ENCODE measurements around the gene LPAR3.
A peak's percentile ranks its signal among the peaks of the same experiment; 100 is the strongest.

The LPAR3 gene

DNA sequence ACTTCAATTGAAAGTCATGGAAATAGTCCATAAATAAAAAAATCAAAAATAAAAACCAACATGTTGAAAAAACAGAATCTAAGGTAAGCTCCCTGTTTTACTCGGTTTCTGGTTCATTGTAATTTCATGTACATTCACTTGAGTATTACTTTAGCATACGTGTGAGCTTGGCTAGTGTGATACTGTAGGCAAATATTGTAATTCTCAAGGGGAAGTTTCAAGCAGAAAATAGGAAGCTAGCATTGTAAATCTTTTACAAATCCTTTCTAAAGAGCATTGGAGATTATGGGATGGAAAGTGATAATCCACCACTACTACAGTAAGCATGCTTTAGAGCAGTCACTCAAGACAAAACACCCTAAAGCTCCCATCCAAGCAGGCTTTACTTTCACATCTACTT is 3.3 kb upstream of the LPAR3 start:
- Histone ChIP-seq H3K27me3 (replicated peaks; ENCODE audit: control insufficient read depth, insufficient read depth, low read length) (peaks cover 34% of the 10 kb centered on the region), H3K36me3 (ENCODE audit: control insufficient read depth, insufficient read depth, low read length, severe bottlenecking) (no peaks in the 10 kb centered on the region), H3K4me3 (ENCODE audit: low read length) (no peak overlapping the region), H3K9me3 (ENCODE audit: control insufficient read depth, low read length) (no peaks in the 10 kb centered on the region), H3K4me1 (ENCODE audit: control insufficient read depth, insufficient read depth, low read length) (peaks cover 6% of the 10 kb centered on the region), H3K9ac (ENCODE audit: low read length) (no peak overlapping the region)
- no peak for DNase-seq (ENCODE audit: low read depth)

DNA sequence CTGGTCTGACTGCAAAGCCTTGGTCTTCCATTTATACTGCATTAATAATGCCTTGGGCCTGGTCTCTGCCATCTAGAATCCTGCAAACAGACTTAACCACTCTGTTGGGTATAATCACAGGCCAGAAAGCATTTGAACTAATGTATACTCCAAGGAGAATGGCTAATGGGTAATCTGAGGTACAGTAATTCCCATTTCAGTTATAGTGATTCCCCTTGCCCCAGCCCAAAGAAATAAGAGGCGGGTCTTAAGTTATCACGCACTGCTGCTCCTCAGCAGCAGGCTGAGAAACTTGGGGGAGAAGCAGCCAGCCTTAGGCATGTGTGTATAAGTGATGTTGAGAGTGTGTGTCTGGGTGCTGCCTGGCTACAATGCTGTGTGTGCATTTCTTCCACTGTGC is 2.4 kb downstream of the LPAR3 start:
- H3K36me3 ChIP-seq (ENCODE audit: control insufficient read depth, insufficient read depth, low read length, severe bottlenecking), result no peaks in the 10 kb centered on the region
- H3K4me3 ChIP-seq (ENCODE audit: low read length), result no peak overlapping the region
- peaks cover 26% of the 10 kb centered on the region for H3K27me3 ChIP-seq (replicated peaks; ENCODE audit: control insufficient read depth, insufficient read depth, low read length)
- H3K9ac ChIP-seq (ENCODE audit: low read length), result no peak overlapping the region
- H3K4me1 ChIP-seq (ENCODE audit: control insufficient read depth, insufficient read depth, low read length), result peaks cover 11% of the 10 kb centered on the region
- DNase-seq (ENCODE audit: low read depth), result no peak
- H3K9me3 ChIP-seq (ENCODE audit: control insufficient read depth, low read length), result no peaks in the 10 kb centered on the region

DNA sequence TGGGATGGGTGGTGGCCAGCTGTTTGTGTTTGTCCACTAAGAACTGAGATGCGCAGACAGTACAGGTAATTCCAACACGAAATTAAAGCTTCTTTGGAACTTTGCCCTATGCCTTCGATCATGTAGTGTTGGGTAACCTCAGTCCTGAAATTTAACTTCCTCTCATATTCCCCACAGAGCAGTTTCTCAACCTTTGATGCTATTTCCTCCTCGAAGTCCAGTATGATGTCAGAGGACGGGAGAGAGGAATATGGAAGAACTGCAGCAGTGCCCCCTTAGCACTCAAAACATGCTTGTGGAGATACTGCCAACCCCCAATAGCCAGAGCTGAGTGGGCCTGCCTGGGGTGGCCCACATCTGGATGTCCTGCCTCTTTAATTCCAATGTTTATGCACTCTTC is 3.6 kb downstream of the LPAR3 start:
- Histone ChIP-seq H3K4me3 (ENCODE audit: low read length) (no peak overlapping the region), H3K9ac (ENCODE audit: low read length) (no peak overlapping the region), H3K36me3 (ENCODE audit: control insufficient read depth, insufficient read depth, low read length, severe bottlenecking) (no peaks in the 10 kb centered on the region), H3K4me1 (ENCODE audit: control insufficient read depth, insufficient read depth, low read length) (peaks cover 15% of the 10 kb centered on the region), H3K9me3 (ENCODE audit: control insufficient read depth, low read length) (no peaks in the 10 kb centered on the region), H3K27me3 (replicated peaks; ENCODE audit: control insufficient read depth, insufficient read depth, low read length) (peaks cover 17% of the 10 kb centered on the region)
- no peak for DNase-seq (ENCODE audit: low read depth)

DNA sequence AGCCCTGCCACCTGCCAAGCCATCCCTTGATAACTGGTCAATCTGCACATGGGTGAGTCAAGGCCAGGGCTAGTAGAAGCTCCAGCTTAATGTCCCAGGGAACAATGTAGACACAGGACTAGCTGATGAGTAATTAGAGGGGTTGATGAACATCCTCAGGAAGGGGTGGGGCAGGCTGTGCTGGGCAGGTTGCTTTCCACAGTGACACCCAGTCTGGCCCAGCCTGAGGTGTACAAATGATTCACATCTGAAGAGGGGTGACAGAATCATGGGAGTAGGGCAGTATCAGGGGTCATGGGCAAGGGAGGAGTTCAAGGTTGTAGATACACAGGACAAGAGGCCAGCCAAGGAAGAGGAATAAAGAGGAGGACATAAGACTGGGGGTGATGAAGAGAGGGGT is 4.3 kb downstream of the LPAR3 start:
- Histone ChIP-seq H3K27me3 (replicated peaks; ENCODE audit: control insufficient read depth, insufficient read depth, low read length) (peaks cover 11% of the 10 kb centered on the region), H3K36me3 (ENCODE audit: control insufficient read depth, insufficient read depth, low read length, severe bottlenecking) (no peaks in the 10 kb centered on the region), H3K4me3 (ENCODE audit: low read length) (no peak overlapping the region), H3K4me1 (ENCODE audit: control insufficient read depth, insufficient read depth, low read length) (peaks cover 15% of the 10 kb centered on the region), H3K9me3 (ENCODE audit: control insufficient read depth, low read length) (no peaks in the 10 kb centered on the region), H3K9ac (ENCODE audit: low read length) (no peak overlapping the region)
- DNase-seq (ENCODE audit: low read depth), result no peak

DNA sequence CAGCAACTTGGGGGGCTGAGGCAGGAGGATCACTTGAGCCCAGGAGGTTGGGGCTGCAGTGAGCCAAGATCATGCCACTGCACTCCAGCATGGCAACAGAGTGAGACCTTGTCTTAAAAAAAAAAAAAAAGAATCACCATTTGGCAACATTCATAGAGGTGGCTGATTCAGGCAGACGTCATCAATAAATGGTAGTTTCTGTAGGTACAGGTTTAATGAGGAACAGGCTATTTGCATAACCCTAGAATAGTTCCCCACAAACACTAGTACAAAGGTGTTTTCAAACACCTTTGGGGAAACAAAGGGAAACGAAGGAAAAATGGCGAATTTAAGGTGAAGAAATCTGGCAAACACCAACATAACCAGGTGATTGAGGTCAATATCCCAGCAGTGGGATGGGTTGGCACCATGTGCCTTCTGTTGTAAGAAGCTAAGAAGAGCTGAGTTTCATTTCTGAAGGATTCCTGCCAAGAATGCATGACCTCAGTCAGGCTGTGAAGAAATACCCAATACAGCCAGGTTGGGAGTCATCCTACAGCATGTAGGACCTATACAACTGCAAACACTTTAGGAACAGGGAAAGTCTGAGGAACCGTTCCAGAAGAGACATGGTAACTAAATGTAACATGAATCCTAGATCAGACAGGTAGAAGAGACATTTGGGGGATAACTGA is 5.6 kb downstream of the LPAR3 start:
- Histone ChIP-seq H3K9ac (ENCODE audit: low read length) (no peak overlapping the region), H3K27me3 (replicated peaks; ENCODE audit: control insufficient read depth, insufficient read depth, low read length) (peaks cover 4% of the 10 kb centered on the region), H3K9me3 (ENCODE audit: control insufficient read depth, low read length) (no peaks in the 10 kb centered on the region), H3K36me3 (ENCODE audit: control insufficient read depth, insufficient read depth, low read length, severe bottlenecking) (no peaks in the 10 kb centered on the region), H3K4me3 (ENCODE audit: low read length) (no peak overlapping the region), H3K4me1 (ENCODE audit: control insufficient read depth, insufficient read depth, low read length) (peaks cover 12% of the 10 kb centered on the region)
- DNase-seq (ENCODE audit: low read depth), result peak; percentile 63

DNA sequence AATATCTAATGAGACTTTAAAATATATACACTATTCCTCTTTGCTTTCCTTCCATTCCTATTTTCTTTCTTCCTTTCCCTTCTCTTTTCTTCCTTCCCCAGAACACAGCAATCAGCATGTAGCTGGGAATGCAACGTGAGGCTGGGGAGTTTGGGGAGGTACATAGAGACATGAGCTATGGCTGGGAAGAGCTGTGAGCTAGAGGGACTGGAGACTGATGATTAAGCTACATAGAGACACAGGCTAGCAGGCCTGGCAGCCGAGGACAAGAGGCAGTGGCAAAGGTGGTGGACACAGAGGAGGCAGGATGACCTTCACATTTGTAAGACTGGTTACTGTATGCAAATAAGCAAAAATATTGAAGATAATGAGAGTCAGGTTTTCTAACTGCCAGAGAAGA is 7.5 kb downstream of the LPAR3 start:
- Histone ChIP-seq H3K9ac (ENCODE audit: low read length) (no peak overlapping the region), H3K4me3 (ENCODE audit: low read length) (no peak overlapping the region)

DNA sequence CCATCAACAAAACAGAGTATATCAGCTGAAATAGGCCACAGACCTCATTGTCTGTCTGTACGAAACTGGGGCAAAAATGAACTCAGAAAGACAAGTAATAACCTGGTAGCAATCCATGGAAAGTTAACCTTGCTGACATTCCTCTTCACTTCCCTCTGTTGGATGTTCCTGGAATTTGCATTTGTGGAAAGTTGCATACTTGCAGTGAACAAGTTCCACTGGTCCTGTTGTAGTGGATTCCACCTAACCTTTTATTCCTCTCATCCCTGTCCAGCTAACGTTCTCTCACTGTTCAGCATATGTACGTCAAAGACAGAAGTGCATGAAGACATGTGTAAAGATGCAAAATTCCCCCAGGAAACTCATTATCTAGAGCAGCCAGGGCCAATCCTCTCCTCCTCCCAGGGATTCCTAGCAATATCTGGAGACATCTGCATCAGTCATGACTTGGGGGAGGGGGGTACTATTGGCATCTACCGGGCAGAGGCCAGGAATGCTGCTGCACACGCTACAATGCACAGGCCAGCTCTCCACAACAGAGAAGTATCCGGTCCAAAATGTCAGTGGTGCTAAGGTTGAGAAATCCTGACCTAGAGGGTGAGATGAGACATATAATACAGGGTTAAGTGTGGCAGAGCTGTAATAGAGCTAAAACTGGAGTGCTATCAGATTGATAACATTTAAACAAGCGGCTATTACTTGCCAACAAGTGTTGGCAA is 8.2 kb downstream of the LPAR3 start:
- Histone ChIP-seq H3K9me3 (ENCODE audit: control insufficient read depth, low read length) (no peaks in the 10 kb centered on the region), H3K27me3 (replicated peaks; ENCODE audit: control insufficient read depth, insufficient read depth, low read length) (no peaks in the 10 kb centered on the region), H3K4me3 (ENCODE audit: low read length) (no peak overlapping the region), H3K36me3 (ENCODE audit: control insufficient read depth, insufficient read depth, low read length, severe bottlenecking) (no peaks in the 10 kb centered on the region), H3K4me1 (ENCODE audit: control insufficient read depth, insufficient read depth, low read length) (peaks cover 10% of the 10 kb centered on the region), H3K9ac (ENCODE audit: low read length) (no peak overlapping the region)
- peak; percentile 39 for DNase-seq (ENCODE audit: low read depth)

More for the DNA sequence above, 7.5 kb downstream of the LPAR3 start:
- H3K4me1 ChIP-seq (ENCODE audit: control insufficient read depth, insufficient read depth, low read length), result peaks cover 10% of the 10 kb centered on the region
- no peaks in the 10 kb centered on the region for H3K27me3 ChIP-seq (replicated peaks; ENCODE audit: control insufficient read depth, insufficient read depth, low read length)
- H3K36me3 ChIP-seq (ENCODE audit: control insufficient read depth, insufficient read depth, low read length, severe bottlenecking), result no peaks in the 10 kb centered on the region
- no peaks in the 10 kb centered on the region for H3K9me3 ChIP-seq (ENCODE audit: control insufficient read depth, low read length)
- no peak for DNase-seq (ENCODE audit: low read depth)

DNA sequence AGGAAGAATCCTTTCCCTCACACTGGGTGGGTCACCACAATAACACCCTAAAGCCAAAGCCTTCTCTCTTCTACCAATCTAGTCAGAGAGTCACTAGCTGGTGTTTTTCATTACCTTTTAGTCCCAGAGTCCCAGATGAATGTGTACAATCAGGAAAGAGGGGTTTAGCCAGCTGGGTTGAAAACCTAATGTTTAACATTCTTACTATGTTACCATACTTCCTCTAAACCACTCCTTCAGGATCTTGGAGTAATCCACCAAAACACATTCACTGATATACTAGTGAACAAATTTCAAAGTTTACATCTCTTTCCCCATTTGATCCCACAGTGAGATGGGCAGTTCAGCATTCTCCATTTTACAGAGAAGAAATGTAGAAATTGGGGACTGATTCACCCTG is 9.7 kb downstream of the LPAR3 start:
- peaks cover 4% of the 10 kb centered on the region for H3K4me1 ChIP-seq (ENCODE audit: control insufficient read depth, insufficient read depth, low read length)
- H3K9me3 ChIP-seq (ENCODE audit: control insufficient read depth, low read length), result no peaks in the 10 kb centered on the region
- H3K9ac ChIP-seq (ENCODE audit: low read length), result no peak overlapping the region
- H3K4me3 ChIP-seq (ENCODE audit: low read length), result no peak overlapping the region
- H3K36me3 ChIP-seq (ENCODE audit: control insufficient read depth, insufficient read depth, low read length, severe bottlenecking), result no peaks in the 10 kb centered on the region
- no peaks in the 10 kb centered on the region for H3K27me3 ChIP-seq (replicated peaks; ENCODE audit: control insufficient read depth, insufficient read depth, low read length)
- peak; percentile 52 for DNase-seq (ENCODE audit: low read depth)

DNA sequence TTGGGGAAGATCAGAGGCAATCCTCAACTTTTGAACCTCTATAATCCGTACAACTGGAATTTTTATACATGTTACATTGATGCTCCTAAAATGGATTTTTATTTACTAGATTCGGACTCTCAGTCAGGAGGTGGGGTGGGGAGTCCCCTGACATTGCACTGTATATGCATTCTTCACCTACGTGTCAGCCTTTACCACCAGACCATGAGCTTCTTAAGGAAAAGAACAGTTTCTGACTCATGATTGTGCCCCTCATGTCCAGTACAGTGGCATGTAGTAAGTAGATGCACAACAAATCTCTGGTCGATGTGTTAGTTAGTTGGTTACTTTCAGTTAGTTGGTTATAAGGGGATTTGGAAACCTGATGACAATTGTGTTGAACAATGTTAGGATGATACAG is 15.4 kb downstream of the LPAR3 start:
- Histone ChIP-seq H3K9me3 (ENCODE audit: control insufficient read depth, low read length) (no peaks in the 10 kb centered on the region), H3K4me3 (ENCODE audit: low read length) (no peak overlapping the region), H3K27me3 (replicated peaks; ENCODE audit: control insufficient read depth, insufficient read depth, low read length) (peaks cover 8% of the 10 kb centered on the region), H3K4me1 (ENCODE audit: control insufficient read depth, insufficient read depth, low read length) (no peaks in the 10 kb centered on the region), H3K36me3 (ENCODE audit: control insufficient read depth, insufficient read depth, low read length, severe bottlenecking) (no peaks in the 10 kb centered on the region), H3K9ac (ENCODE audit: low read length) (no peak overlapping the region)
- peak; percentile 26 for DNase-seq (ENCODE audit: low read depth)

DNA sequence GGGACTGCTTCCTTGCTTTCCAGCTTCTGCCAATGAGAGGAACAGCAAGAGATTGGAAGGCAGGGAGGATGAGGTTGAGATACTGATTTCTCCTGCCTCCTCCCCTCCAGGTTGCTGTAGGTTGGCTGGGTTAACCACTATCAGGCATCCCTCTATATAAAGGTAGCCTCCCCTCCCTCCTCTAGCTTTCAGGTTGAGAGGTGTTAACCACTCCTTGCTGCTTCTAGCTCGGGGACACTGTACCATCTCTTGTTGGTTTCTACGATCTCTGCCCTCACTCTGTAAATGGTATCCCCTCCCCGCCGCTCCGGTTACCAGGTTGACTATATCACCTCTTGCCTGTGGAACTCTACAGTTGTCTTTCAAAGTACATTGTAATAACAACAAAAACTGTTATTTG is 16.7 kb downstream of the LPAR3 start:
- no peak for DNase-seq (ENCODE audit: low read depth)
- no peaks in the 10 kb centered on the region for H3K36me3 ChIP-seq (ENCODE audit: control insufficient read depth, insufficient read depth, low read length, severe bottlenecking)

DNA sequence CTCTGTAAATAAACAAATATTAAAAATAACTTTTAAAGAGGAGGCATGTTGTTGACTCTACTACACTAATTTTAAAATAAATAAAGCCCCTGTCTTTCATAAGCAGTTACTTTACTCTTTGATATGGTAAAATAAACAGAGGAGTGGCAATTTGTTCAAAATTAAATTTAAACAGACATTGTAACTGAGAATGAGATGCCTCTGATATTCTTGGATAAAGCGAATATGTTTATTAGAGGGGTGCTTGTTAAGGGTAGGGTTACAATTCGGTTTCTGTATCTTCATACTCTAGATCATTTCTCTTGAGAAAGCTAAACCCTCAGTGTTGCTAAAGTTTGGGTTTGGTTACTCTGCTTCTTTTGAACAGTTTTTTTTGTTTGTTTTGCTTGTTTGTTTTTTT is 19.6 kb downstream of the LPAR3 start:
- DNase-seq (ENCODE audit: low read depth), result no peak
- Histone ChIP-seq H3K9me3 (ENCODE audit: control insufficient read depth, low read length) (no peaks in the 10 kb centered on the region), H3K4me1 (ENCODE audit: control insufficient read depth, insufficient read depth, low read length) (no peaks in the 10 kb centered on the region), H3K4me3 (ENCODE audit: low read length) (no peak overlapping the region), H3K9ac (ENCODE audit: low read length) (no peak overlapping the region), H3K27me3 (replicated peaks; ENCODE audit: control insufficient read depth, insufficient read depth, low read length) (peaks cover 8% of the 10 kb centered on the region), H3K36me3 (ENCODE audit: control insufficient read depth, insufficient read depth, low read length, severe bottlenecking) (no peaks in the 10 kb centered on the region)

More for the DNA sequence above, 16.7 kb downstream of the LPAR3 start:
- peaks cover 8% of the 10 kb centered on the region for H3K27me3 ChIP-seq (replicated peaks; ENCODE audit: control insufficient read depth, insufficient read depth, low read length)
- no peaks in the 10 kb centered on the region for H3K9me3 ChIP-seq (ENCODE audit: control insufficient read depth, low read length)
- no peak overlapping the region for H3K9ac ChIP-seq (ENCODE audit: low read length)
- no peak overlapping the region for H3K4me3 ChIP-seq (ENCODE audit: low read length)
- H3K4me1 ChIP-seq (ENCODE audit: control insufficient read depth, insufficient read depth, low read length), result no peaks in the 10 kb centered on the region

All from adipocyte (in vitro differentiated cells).